ES-I3 (cell line): ENCODE results near the gene PCGF2.

Experiments
- H3K36me3 ChIP-seq: 2 replicates; pipeline ENCODE4 v1.6.1; 2013; ENCODE audit warnings: mild to moderate bottlenecking, low read length, control low read depth, moderate library complexity; ENCODE audit not compliant: insufficient read depth
- H3K4me1 ChIP-seq: 2 replicates; pipeline ENCODE4 v1.6.1; 2013; ENCODE audit warnings: mild to moderate bottlenecking, control low read depth, low read length; ENCODE audit not compliant: insufficient read depth
- H3K9ac ChIP-seq: 2 replicates; pipeline ENCODE4 v1.6.1; 2013; ENCODE audit warnings: low read depth, mild to moderate bottlenecking, low read length, moderate library complexity
- H3K9me3 ChIP-seq: 2 replicates; pipeline ENCODE4 v1.6.1; 2013; ENCODE audit warnings: mild to moderate bottlenecking, low read length, moderate library complexity; ENCODE audit not compliant: control insufficient read depth, insufficient read depth

Gene PCGF2

DNA sequence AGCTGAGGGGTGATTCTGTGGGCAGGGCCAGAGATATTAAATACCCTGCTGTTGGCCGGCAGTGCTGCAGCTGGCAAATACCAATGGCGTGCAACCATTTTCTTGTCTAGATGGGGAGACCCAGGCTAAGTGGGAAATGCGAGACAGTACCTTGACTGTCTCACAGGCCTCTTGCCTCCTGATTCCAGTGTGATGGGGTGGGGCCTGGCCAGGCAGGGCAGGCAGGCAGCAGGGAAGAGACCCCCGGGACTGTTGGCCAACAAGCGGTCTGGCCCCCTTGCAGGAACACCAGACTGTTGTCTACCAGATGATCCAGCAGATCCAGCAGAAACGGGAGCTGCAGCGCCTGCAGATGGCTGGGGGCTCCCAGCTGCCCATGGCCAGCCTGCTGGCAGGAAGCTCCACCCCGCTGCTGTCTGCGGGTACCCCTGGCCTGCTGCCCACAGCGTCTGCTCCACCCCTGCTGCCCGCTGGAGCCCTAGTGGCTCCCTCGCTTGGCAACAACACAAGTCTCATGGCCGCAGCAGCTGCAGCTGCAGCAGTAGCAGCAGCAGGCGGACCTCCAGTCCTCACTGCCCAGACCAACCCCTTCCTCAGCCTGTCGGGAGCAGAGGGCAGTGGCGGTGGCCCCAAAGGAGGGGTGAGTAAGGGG is 23.7 kb downstream of the PCGF2 start:
- H3K9ac ChIP-seq, result no peak overlapping the region
- H3K36me3 ChIP-seq, result no peaks in the 10 kb centered on the region

DNA sequence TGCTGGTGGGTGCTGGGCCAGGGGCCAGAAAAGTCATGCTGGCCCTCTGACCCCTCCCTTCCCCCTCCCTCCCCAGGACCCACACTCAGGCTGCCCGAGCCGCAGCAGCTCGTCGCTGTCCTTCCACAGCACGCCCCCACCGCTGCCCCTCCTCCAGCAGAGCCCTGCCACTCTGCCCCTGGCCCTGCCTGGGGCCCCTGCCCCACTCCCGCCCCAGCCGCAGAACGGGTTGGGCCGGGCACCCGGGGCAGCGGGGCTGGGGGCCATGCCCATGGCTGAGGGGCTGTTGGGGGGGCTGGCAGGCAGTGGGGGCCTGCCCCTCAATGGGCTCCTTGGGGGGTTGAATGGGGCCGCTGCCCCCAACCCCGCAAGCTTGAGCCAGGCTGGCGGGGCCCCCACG is 26.3 kb downstream of the PCGF2 start:
- H3K36me3 ChIP-seq, result no peaks in the 10 kb centered on the region
- peaks cover 4% of the 10 kb centered on the region; the same call in 1 of the 2 replicates for H3K4me1 ChIP-seq
- no peaks in the 10 kb centered on the region for H3K9me3 ChIP-seq
- no peak overlapping the region for H3K9ac ChIP-seq

More for the DNA sequence above, 23.7 kb downstream of the PCGF2 start:
- H3K9me3 ChIP-seq, result no peaks in the 10 kb centered on the region
- H3K4me1 ChIP-seq, result peaks cover 8% of the 10 kb centered on the region; the same call in 1 of the 2 replicates

DNA sequence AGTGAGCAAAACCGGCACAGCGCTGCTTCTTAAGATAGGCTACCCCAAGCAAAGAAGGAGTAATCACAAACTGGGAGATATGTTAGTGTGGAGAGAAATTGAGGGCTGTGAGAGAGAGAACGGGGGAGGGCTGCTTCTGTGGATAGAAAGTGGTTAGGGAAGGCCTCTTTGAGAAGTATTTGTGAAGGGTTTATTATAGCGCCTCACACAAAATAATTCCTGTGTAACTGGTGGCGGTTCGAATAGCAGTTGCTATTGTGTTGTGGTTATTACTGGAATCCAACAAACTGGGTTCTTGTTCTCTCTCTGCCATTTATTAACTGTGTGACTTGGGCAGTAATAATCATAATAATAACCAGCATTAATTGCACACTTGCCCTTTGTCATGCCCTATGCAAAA is 27.2 kb downstream of the PCGF2 start:
- Histone ChIP-seq H3K4me1 (peaks cover 5% of the 10 kb centered on the region; the same call in 1 of the 2 replicates), H3K9ac (no peak overlapping the region), H3K36me3 (no peaks in the 10 kb centered on the region), H3K9me3 (no peaks in the 10 kb centered on the region)

DNA sequence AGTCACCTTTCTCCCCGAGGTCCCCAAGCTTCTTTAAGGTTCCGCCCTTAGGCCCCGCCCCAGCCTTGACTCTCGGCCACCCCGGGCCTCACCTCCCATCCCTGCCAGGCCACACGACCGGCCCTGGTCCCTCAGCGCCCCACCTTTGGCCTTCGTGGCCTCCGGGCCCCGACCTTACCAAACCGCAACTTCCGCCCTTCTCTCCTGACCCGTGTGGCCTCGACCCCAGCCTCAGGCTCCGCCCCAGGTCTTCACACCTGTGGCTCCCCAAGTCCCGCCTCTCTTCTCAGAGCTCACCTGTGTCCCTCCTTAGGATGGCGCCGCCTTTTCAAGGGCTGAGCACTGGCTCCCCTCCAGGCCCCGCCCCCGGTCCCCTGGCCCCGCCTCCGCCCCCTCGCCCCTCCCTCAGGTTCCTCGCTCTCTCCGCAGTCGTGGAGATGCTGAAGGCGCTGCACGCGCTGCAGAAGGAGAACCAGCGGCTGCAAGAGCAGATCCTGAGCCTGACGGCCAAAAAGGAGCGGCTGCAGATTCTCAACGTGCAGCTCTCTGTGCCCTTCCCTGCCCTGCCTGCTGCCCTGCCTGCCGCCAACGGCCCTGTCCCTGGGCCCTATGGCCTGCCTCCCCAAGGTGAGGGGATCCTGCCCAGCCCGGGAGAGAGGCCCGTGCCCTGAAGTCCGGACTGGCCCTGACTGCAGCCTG is 28.0 kb downstream of the PCGF2 start:
- Histone ChIP-seq H3K4me1 (peaks cover 14% of the 10 kb centered on the region), H3K9me3 (no peaks in the 10 kb centered on the region), H3K9ac (peak overlapping the region; percentile 60), H3K36me3 (no peaks in the 10 kb centered on the region)

DNA sequence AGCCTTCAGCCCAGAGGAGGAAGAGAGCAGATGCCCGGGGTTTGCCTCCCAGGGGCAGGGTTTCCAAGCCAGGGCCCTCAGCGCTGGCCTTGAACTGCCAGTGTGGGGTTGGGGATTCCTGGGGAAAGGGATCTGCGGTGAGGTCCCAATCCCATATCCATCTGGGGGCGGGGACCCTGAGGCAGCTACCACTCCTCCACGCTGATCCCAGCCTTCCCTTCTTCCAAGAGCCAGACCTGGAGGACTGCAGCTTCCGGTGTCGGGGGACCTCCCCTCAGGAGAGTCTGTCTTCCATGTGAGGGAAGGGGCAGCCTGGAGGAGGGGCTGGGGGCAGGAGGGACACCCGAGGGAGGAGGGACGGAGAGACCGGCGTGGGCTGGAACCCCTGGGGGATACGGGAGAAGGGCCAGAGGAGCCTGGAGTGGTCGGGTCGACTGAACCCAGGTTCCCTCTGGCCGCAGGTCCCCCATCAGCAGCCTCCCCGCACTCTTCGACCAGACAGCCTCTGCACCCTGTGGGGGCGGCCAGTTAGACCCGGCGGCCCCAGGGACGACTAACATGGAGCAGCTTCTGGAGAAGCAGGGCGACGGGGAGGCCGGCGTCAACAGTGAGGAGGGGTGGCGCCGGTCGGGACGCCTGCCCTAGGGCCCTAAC is 28.7 kb downstream of the PCGF2 start:
- H3K9me3 ChIP-seq, result no peaks in the 10 kb centered on the region
- peak overlapping the region; percentile 60 for H3K9ac ChIP-seq
- H3K36me3 ChIP-seq, result no peaks in the 10 kb centered on the region
- peaks cover 19% of the 10 kb centered on the region for H3K4me1 ChIP-seq

DNA sequence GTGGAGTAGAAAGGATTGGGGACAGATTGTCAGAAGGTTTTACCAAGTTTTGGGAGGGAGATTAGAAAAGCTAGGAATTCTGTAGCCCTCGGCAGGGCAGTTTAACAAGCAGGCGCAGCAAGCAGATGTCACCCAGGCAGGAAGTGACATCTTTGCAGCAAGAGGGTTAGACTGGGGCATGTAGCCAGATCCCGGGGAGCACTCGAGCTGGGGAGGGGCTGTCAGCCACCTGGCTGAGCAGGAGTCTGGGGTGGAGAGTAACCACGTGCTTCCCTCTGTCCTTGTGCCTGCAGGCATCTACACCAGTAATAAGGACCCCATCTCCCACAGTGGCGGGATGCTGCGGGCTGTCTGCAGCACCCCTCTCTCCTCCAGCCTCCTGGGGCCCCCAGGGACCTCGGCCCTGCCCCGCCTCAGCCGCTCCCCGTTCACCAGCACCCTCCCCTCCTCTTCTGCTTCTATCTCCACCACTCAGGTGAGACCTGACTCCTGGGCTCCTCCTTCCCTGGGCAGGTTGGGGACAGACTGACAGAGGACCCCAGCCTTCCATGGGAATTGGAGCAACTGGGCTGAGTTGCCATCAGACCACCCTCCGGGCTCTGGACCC is 30.9 kb downstream of the PCGF2 start:
- peaks cover 19% of the 10 kb centered on the region for H3K4me1 ChIP-seq
- H3K9me3 ChIP-seq, result no peaks in the 10 kb centered on the region
- no peaks in the 10 kb centered on the region; the same call in 1 of the 2 replicates for H3K36me3 ChIP-seq
- H3K9ac ChIP-seq, result no peak overlapping the region

DNA sequence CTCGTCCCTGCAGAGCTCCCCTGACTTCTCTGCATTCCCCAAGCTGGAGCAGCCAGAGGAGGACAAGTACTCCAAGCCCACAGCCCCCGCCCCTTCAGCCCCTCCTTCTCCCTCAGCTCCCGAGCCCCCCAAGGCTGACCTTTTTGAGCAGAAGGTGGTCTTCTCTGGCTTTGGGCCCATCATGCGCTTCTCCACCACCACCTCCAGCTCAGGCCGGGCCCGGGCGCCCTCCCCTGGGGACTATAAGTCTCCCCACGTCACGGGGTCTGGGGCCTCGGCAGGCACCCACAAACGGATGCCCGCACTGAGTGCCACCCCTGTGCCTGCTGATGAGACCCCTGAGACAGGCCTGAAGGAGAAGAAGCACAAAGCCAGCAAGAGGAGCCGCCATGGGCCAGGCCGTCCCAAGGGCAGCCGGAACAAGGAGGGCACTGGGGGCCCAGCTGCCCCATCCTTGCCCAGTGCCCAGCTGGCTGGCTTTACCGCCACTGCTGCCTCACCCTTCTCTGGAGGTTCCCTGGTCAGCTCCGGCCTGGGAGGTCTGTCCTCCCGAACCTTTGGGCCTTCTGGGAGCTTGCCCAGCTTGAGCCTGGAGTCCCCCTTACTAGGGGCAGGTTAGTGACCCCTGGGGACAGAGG is 31.6 kb downstream of the PCGF2 start:
- Histone ChIP-seq H3K36me3 (no peaks in the 10 kb centered on the region; the same call in 1 of the 2 replicates), H3K4me1 (peaks cover 19% of the 10 kb centered on the region), H3K9me3 (no peaks in the 10 kb centered on the region), H3K9ac (no peak overlapping the region)

DNA sequence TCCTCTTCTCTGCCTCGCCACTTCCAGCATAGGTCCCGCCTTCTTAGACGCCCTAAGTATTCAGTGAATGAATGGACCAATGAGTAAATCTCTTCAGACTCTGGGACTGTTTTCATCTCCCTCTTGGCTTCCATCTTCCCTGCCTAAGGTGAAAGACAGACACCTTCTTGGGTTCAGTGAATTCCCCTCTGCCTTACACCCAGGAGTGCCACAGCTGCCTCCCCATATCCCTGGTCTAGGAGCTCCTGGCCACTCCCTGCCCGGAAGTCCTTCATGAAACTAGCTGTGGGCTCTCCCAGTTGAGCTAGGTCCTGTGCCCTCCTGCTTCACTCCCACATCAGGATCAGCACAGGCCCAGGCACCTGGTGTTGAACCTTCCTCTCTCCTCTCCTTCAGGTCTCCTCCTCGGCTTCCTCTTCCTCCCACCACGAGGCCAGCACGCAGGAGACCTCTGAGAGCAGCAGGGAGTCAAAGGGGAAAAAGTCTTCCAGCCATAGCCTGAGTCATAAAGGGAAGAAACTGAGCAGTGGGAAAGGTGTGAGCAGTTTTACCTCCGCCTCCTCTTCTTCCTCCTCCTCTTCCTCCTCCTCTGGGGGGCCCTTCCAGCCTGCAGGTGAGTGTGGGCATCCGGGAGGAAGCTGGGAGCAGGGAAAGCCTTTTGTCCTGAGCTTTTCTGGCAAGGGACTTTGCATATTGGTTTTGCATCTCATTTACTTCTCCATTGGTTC is 32.8 kb downstream of the PCGF2 start:
- no peaks in the 10 kb centered on the region for H3K9me3 ChIP-seq
- H3K4me1 ChIP-seq, result peaks cover 15% of the 10 kb centered on the region
- H3K36me3 ChIP-seq, result no peaks in the 10 kb centered on the region; the same call in 1 of the 2 replicates
- H3K9ac ChIP-seq, result no peak overlapping the region

DNA sequence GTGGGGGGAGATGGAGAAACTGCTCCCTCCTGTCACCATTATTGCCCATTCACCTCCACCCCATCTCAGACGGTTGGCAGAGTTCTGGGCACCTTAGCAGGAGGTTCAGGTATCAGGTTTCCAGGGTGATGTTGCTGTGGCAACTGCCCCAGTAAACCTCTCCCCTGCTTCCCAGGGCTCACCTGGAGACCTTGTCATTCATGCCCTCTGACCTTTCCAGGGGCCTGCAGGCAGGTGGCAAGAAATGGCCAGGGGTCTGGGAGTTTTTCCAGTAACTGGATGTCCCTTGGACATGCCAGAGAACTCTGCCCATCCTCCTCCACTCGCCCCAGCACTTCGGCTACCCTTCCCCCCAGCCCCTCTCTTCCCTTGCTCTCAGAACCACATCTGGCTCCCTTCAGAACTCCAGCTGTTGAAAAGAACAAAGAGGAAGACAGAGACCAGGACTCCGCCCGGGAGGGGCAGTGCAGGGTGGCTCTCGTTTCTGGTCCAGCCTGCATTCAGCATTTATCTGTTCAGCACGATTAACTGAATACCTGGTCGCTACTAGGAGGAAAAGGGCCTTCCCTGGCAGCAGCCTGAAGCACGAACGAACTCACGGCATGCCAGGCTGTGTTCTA is 34.6 kb downstream of the PCGF2 start:
- no peaks in the 10 kb centered on the region for H3K9me3 ChIP-seq
- H3K36me3 ChIP-seq, result no peaks in the 10 kb centered on the region; the same call in 1 of the 2 replicates
- H3K4me1 ChIP-seq, result peaks cover 15% of the 10 kb centered on the region

DNA sequence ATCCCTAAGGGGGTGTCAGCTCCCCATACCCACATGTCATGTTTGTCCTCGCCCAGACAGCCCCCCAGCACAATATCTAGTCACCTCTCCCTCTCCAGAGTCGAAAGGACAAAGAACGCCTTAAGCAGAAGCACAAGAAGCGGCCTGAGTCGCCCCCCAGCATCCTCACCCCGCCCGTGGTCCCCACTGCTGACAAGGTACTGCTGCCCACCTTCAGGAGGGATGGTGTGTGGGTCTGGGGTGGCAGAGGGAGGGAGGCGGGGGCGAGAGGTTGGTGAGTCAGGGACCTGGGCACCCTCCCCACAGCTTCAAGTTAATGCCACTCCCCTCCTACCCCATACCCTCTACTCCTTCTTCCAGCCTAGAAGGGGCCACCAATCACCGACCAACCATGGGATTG is 35.5 kb downstream of the PCGF2 start:
- peaks cover 15% of the 10 kb centered on the region for H3K4me1 ChIP-seq
- H3K36me3 ChIP-seq, result no peaks in the 10 kb centered on the region; the same call in 1 of the 2 replicates
- no peak overlapping the region for H3K9ac ChIP-seq
- no peaks in the 10 kb centered on the region for H3K9me3 ChIP-seq

More for the DNA sequence above, 34.6 kb downstream of the PCGF2 start:
- H3K9ac ChIP-seq, result no peak overlapping the region

DNA sequence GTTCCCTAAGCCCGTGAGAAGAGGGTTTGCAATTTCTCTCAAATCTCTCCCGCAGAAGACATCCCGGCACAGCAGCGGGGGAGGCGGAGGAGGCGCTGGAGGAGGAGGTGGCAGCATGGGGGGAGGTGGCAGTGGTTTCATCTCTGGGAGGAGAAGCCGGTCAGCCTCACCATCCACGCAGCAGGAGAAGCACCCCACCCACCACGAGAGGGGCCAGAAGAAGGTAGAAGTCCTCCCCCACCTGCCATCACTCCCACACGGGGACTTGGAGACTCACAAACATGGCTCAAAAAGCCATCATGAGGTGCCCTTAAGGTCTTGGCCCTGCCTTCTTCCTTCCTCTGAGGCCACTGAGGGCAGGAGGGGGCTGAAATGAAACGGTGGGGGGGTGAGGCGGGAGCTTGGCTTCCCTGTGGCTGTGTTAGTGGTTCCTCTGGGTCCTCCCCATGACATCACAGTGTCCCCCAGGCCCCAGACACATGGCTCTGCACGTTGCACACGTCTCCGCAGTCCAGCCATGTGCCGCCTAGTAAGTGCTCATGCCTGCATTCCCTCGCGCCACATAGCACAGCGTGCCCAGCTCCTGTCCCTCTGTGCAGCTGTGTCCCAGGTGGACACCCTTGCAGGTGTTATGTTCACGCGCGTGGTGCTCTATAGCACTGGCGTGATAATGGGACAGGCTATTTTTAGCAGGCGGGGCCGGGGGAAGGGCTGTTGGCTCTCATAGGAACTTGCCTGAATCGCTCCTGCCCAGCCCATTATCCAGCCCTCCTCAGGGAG is 36.2 kb downstream of the PCGF2 start:
- peaks cover 22% of the 10 kb centered on the region for H3K4me1 ChIP-seq
- no peak overlapping the region for H3K9ac ChIP-seq
- no peaks in the 10 kb centered on the region for H3K9me3 ChIP-seq
- no peaks in the 10 kb centered on the region; the same call in 1 of the 2 replicates for H3K36me3 ChIP-seq

DNA sequence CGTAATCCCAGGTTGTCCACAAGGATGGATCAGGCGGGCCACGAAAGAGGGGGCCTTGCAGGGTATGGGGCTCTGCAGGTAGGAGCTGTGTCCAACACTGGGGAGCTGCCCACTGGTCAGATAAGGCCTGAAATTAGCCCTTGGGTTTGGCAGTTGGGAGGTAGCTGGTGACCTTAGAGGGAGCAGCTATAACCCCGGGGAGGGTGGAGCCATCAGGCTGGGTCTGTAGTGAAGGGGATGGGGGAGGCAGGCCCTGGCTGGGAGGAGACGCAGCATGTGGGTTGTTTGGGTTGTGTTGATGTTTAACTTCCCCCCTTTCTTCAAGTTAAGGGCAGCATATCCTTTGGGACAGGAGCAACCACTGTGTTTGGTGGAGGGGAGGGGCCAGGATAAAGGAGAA is 37.2 kb downstream of the PCGF2 start:
- H3K9me3 ChIP-seq, result no peaks in the 10 kb centered on the region
- H3K9ac ChIP-seq, result no peak overlapping the region
- H3K4me1 ChIP-seq, result peaks cover 20% of the 10 kb centered on the region
- no peaks in the 10 kb centered on the region; the same call in 1 of the 2 replicates for H3K36me3 ChIP-seq

DNA sequence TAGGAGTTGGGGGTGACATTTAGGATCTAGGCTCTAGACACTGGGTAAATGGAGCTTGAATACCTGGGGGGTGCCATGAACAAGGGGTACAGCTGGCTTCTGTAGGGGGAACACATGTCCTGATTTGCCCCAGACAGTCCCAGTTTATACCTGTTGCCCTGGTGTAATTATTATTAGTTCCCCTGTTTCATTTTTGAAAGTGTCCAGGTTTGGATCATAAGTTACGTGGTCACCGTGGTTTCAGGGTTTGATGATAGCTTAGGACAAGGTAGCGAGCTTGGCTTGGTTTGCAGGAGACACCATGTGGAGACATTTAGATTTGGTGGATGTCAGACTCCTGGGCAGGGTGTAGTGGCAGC is 37.6 kb downstream of the PCGF2 start:
- Histone ChIP-seq H3K9ac (no peak overlapping the region), H3K4me1 (peaks cover 16% of the 10 kb centered on the region), H3K36me3 (no peaks in the 10 kb centered on the region; the same call in 1 of the 2 replicates), H3K9me3 (no peaks in the 10 kb centered on the region)
